GM19099 (cell line): ENCODE data around the gene IPO8.

Source experiments
- POLR2A ChIP-seq: IDR thresholded peaks from 3 replicates; pipeline ENCODE4 v1.6.1; 2011; ENCODE audit warnings: low read depth; ENCODE audit not compliant: insufficient read length; ENCODE audit errors: extremely low read depth

IPO8 gene

GRCh38 chr12:30696943-30697342, 1.3 kb upstream of the IPO8 start:
- no peak for TF ChIP-seq POLR2A

- TF ChIP-seq POLR2A, result no peak
These were observed 817 bp upstream of the IPO8 start for GRCh38 chr12:30696486-30696885.

- no peak for TF ChIP-seq POLR2A
These were observed 387 bp upstream of the IPO8 start for GRCh38 chr12:30696103-30696408.

- TF ChIP-seq POLR2A, result no peak
These were observed 1.1 kb downstream of the IPO8 start for GRCh38 chr12:30694412-30695198.

GRCh38 chr12:30692470-30692869, 3.2 kb downstream of the IPO8 start:
- TF ChIP-seq POLR2A, result no peak

- TF ChIP-seq POLR2A, result no peak
These were observed 4.4 kb downstream of the IPO8 start for GRCh38 chr12:30691122-30691879.

GRCh38 chr12:30687265-30687986, 8.2 kb downstream of the IPO8 start:
- TF ChIP-seq POLR2A, result no peak

GRCh38 chr12:30679241-30679640, 16.4 kb downstream of the IPO8 start:
- no peak for TF ChIP-seq POLR2A

GRCh38 chr12:30678221-30678620, 17.4 kb downstream of the IPO8 start:
- TF ChIP-seq POLR2A, result no peak

GRCh38 chr12:30661210-30661609, 34.5 kb downstream of the IPO8 start:
- TF ChIP-seq POLR2A, result no peak

- TF ChIP-seq POLR2A, result no peak
These were observed 43.5 kb downstream of the IPO8 start for GRCh38 chr12:30652034-30652696.

GRCh38 chr12:30646821-30647220, 48.8 kb downstream of the IPO8 start:
- no peak for TF ChIP-seq POLR2A

GRCh38 chr12:30643366-30643765, 52.3 kb downstream of the IPO8 start:
- no peak for TF ChIP-seq POLR2A

- no peak for TF ChIP-seq POLR2A
These were observed 55.3 kb downstream of the IPO8 start for GRCh38 chr12:30640392-30640791.

- no peak for TF ChIP-seq POLR2A
These were observed 60.3 kb downstream of the IPO8 start for GRCh38 chr12:30635385-30635784.
